Measurements from ENCODE around the gene INTS11.

The INTS11 gene

DNA sequence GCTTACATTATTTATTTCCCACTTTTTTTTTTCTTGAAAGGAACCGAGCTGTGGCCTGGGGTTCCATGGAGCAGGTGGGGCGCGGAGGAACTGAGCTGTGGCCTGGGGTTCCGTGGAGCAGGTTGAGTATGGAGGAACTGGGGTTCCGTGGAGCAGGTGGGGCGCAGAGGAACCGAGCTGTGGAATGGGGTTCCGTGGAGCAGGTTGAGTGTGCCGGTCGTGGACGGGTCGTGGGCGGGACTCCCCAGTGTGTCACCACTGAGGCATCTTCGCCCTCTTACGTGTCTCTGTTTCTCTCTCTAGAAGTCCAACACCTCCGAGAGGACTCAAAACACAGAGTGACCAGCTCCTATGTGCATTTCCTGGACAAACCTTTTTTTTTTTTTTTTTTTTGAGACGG lies 45.4 kb downstream of the INTS11 start:
- TF ChIP-seq CTCF (IDR thresholded peaks at IDR 0.05), result no peak

DNA sequence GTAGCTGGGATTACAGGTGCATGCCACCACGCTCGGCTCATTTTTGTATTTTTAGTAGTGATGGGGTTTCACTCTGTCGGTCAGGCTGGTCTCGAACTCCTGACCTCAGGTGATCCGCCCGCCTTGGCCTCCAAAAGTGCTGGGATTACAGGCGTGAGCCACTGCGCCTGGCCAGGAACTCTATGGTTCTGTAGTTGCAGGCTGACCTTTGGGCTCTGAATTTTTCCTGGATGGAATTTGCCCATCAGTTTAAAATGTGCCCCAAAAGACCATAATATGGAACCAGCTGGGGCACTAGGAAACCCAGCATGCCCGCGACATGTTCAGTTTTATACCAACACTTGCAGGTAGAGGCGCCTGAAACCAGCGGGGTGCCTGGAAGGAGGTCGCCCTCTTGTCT lies 45.8 kb downstream of the INTS11 start:
- TF ChIP-seq CTCF (IDR thresholded peaks at IDR 0.05), result no peak

DNA sequence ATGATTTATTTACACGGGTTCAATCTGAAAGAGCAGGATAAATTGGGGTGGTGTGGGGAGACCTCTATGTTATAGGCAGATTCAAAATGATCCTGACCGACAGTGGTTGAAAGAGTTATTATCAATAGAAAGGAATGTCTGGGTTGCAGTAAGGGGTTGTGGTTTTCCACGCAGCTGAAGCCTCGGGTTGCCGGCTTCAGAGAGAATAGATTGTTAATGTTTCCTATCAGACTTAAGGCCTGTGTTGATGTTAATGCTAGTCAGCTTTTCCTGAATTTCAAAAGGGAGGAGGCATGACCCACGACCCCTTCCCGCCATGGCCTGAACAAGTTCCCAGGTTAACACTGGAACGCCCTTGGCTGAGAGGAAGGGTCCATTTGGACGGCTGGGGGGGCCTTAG lies 48.6 kb downstream of the INTS11 start:
- TF ChIP-seq CTCF (IDR thresholded peaks at IDR 0.05), result no peak

DNA sequence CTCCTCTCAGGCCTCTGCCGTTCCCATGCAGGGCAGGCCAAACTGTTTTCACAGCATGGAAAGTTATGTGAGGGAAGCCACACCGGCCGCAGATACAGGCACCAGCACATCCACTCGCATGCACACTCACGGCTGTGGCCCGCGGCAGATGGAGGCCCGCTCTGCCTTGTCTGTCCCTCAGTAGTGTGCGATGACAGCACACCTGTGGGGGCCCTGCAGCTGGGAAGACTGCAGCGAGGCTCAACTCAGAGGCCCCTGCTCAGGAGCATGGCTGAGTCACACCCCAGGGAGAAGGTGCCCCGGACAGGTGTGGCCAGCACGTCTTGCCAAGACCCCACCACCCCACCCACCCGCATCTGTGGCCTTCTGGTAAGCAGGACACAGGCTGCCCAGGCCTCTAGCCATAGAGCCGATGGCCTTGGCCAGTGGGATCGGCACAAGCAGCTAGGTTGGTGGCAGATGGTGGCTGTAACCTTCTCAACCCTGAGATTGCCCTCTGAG lies 49.5 kb downstream of the INTS11 start:
- no peak for TF ChIP-seq CTCF (IDR thresholded peaks at IDR 0.05)

DNA sequence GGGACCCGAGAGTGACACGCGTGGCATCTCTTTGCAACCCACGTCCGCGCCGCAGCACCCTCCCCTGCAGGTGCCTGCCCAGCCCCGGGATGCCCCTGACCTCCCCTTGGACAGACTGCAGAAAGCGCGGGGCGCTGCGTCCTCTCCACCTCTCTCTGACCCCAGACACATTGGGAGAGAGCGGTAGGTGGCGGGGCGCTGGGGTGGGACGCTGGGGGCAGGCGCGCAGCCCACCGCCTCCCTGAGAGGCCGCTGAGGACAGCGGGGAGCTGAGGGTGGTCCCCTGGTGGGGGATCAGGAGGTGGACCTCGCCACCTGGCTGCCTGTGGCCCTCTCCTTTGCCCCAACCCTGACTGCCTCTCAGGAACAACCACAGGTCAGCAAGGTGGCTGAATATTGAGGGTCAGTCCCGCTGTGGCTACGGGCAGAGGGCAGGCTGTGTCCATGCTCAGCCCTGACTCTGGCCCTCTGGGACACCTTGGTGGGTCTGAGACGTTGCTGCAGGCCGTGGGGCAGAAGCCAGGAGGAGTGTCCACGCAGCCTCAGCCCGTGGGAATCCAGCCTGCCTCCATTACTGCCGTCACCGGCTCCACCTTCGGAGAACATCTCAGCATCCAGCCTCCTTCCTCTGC lies 50.0 kb downstream of the INTS11 start:
- TF ChIP-seq CTCF (IDR thresholded peaks at IDR 0.05), result no peak

GRCh38 chr1:1273512-1274298 lies 50.8 kb downstream of the INTS11 start, which contains the start of gene UBE2J2:
TSS of gene UBE2J2 (minus strand) at chr1:1273854. CDS start at chr1:1267992, 5,862 bp downstream.
- TF ChIP-seq CTCF (IDR thresholded peaks at IDR 0.05), result no peak

DNA sequence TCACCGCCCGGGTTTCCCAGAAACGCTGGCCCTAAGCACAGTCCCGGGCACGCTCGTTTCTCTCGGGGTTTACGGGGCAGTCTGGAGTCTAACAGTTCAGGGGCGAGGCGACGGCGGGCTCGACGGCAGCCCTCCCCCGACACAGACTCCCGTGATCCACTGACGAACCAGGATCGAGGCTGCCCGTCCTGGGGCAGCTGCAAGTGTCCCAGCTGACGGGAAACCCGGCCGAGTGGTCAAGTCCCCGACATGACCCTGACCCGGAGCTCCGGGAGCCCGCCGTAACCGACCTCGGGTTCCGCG lies 51.3 kb downstream of the INTS11 start:
- no peak for TF ChIP-seq CTCF (IDR thresholded peaks at IDR 0.05)
